Left forelimb (tissue), 1 donor: ENCODE measurements around the gene PRAMEF17.
"Not testable (repeated sequence)": the region's sequence is repeated elsewhere in the genome, so short reads cannot be mapped to it uniquely, and the experiment has no call there.

Experiments
- DNase-seq: peaks from one replicate; pipeline ENCODE4 v3.0.0-alpha.2; 2018; ENCODE audit warnings: low spot score

The PRAMEF17 gene

GRCh38 chr1:13389332-13389731, at the start of gene PRAMEF17:
Gene PRAMEF17 (plus strand): TSS chr1:13389632. CDS start chr1:13389658, 26 bp downstream.
- DNase-seq: not testable (repeated sequence)

- not testable (repeated sequence) for DNase-seq
Observed at GRCh38 chr1:13342496-13342895, 46.9 kb upstream of the PRAMEF17 start.

GRCh38 chr1:13347034-13347433, 42.4 kb upstream of the PRAMEF17 start, which contains the start of gene PRAMEF14:
Gene PRAMEF14 (minus strand): TSS chr1:13347134. CDS start chr1:13345314, 1,820 bp downstream.
- DNase-seq: not testable (repeated sequence)

- DNase-seq: not testable (repeated sequence)
Observed at GRCh38 chr1:13353476-13353875, 36.0 kb upstream of the PRAMEF17 start.

- not testable (repeated sequence) for DNase-seq
Observed at GRCh38 chr1:13354475-13354874, 35.0 kb upstream of the PRAMEF17 start.

GRCh38 chr1:13356774-13357173, 32.7 kb upstream of the PRAMEF17 start:
- DNase-seq: not testable (repeated sequence)

- DNase-seq: not testable (repeated sequence)
Observed at GRCh38 chr1:13362364-13362763, 27.1 kb upstream of the PRAMEF17 start.

- DNase-seq: not testable (repeated sequence)
Observed at GRCh38 chr1:13364928-13365327, 24.5 kb upstream of the PRAMEF17 start.

GRCh38 chr1:13366536-13366935, 22.9 kb upstream of the PRAMEF17 start:
- DNase-seq: not testable (repeated sequence)

- DNase-seq: not testable (repeated sequence)
Observed at GRCh38 chr1:13368544-13368943, 20.9 kb upstream of the PRAMEF17 start.

GRCh38 chr1:13378983-13379382, 10.4 kb upstream of the PRAMEF17 start:
- DNase-seq: not testable (repeated sequence)

GRCh38 chr1:13380380-13380779, 9.1 kb upstream of the PRAMEF17 start:
- not testable (repeated sequence) for DNase-seq

- not testable (repeated sequence) for DNase-seq
Observed at GRCh38 chr1:13393004-13393403, 3.6 kb downstream of the PRAMEF17 start.

GRCh38 chr1:13394761-13395160, 5.3 kb downstream of the PRAMEF17 start:
- not testable (repeated sequence) for DNase-seq

- DNase-seq: not testable (repeated sequence)
Observed at GRCh38 chr1:13395311-13395710, 5.9 kb downstream of the PRAMEF17 start.

GRCh38 chr1:13407811-13408210, 18.4 kb downstream of the PRAMEF17 start:
- no peak for DNase-seq

GRCh38 chr1:13410150-13410549, 20.7 kb downstream of the PRAMEF17 start, which contains the start of gene PRAMEF20:
Gene PRAMEF20 (plus strand): TSS chr1:13410450. CDS start chr1:13416355, 5,905 bp downstream.
- DNase-seq: not testable (repeated sequence)

- no peak for DNase-seq
Observed at GRCh38 chr1:13430495-13430894, 41.1 kb downstream of the PRAMEF17 start.

GRCh38 chr1:13432251-13432650, 42.8 kb downstream of the PRAMEF17 start:
- DNase-seq: no peak

GRCh38 chr1:13433694-13434358, 44.4 kb downstream of the PRAMEF17 start:
- DNase-seq: not testable (repeated sequence)

GRCh38 chr1:13435458-13435857, 46.0 kb downstream of the PRAMEF17 start:
- no peak for DNase-seq

- DNase-seq: not testable (repeated sequence)
Observed at GRCh38 chr1:13439104-13439783, 49.8 kb downstream of the PRAMEF17 start.
